ENCODE measurements around the gene CRKL.

CRKL gene

GRCh38 chr22:20993304-20994127 lies 76.3 kb downstream of the CRKL start:
- Histone ChIP-seq H3K27me3 (ENCODE audit: insufficient read depth, low read length, poor library complexity, severe bottlenecking) (no peaks in the 10 kb centered on the region), H3F3A (ENCODE audit: low read depth) (no peaks in the 10 kb centered on the region), H4K20me1 (ENCODE audit: insufficient read depth, low read length, poor library complexity, severe bottlenecking) (no peaks in the 10 kb centered on the region), H3K36me3 (ENCODE audit: insufficient read depth, low read length) (peaks cover 5% of the 10 kb centered on the region; the same call in 1 of the 2 replicates), H3K79me2 (ENCODE audit: insufficient read depth, low read length) (no peaks in the 10 kb centered on the region), H2AFZ (ENCODE audit: low read length) (no peak overlapping the region), H3K9me2 (replicated peaks; ENCODE audit: low read depth, low read length) (no peaks in the 10 kb centered on the region), H3K4me2 (ENCODE audit: low read depth, low read length, poor library complexity, severe bottlenecking) (no peak overlapping the region), H3K4me3 (ENCODE audit: low read length, poor library complexity, severe bottlenecking) (no peak overlapping the region), H3K9ac (ENCODE audit: low read depth, low read length, poor library complexity, severe bottlenecking) (no peak overlapping the region), H3K4me1 (ENCODE audit: insufficient read depth, low read length, poor library complexity, severe bottlenecking) (peaks cover 8% of the 10 kb centered on the region), H3K9me3 (ENCODE audit: insufficient read depth, low read depth, low read length) (no peaks in the 10 kb centered on the region)
- TF ChIP-seq, protein P1, sequence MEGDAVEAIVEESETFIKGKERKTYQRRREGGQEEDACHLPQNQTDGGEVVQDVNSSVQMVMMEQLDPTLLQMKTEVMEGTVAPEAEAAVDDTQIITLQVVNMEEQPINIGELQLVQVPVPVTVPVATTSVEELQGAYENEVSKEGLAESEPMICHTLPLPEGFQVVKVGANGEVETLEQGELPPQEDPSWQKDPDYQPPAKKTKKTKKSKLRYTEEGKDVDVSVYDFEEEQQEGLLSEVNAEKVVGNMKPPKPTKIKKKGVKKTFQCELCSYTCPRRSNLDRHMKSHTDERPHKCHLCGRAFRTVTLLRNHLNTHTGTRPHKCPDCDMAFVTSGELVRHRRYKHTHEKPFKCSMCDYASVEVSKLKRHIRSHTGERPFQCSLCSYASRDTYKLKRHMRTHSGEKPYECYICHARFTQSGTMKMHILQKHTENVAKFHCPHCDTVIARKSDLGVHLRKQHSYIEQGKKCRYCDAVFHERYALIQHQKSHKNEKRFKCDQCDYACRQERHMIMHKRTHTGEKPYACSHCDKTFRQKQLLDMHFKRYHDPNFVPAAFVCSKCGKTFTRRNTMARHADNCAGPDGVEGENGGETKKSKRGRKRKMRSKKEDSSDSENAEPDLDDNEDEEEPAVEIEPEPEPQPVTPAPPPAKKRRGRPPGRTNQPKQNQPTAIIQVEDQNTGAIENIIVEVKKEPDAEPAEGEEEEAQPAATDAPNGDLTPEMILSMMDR (conservative IDR thresholded peaks at IDR 0.05; ENCODE audit: low read length), result no peak
- no peak for TF ChIP-seq EZH2phosphoT487 (IDR thresholded peaks at IDR 0.05; ENCODE audit: borderline replicate concordance)

DNA sequence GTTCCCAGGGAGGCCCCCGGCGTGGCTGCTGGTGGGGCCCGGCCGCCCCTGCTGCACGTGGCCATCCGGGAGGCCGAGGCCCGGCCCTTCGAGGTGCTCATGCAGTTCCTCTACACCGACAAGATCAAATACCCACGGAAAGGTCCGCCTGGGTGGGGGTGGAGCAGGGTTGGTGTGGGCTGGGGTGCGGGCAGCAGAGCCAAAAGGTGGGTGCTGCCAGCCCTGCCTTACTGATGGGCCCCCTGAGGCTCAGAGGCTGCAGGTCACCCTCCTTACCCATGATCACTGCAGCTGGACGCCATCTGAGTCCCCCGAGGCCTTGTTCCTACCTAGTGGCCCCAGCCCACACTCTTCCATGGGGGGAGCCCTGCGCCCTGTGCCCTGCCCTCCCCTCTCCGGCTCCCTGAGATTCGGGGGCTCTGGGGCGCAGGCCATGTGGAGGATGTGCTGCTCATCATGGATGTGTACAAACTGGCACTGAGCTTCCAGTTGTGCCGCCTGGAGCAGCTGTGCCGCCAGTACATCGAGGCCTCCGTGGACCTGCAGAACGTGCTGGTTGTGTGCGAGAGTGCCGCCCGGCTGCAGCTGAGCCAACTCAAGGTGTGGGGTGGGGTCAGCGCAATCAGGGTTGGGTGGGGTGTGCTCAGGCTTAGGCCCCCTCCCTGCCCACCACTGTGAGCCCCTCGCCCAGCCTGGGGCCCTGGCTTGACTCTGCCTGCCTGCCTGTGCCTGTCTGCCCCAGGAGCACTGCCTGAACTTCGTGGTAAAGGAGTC lies 77.1 kb downstream of the CRKL start:
- Histone ChIP-seq H3K9ac (ENCODE audit: low read depth, low read length, poor library complexity, severe bottlenecking) (no peak overlapping the region), H4K20me1 (ENCODE audit: insufficient read depth, low read length, poor library complexity, severe bottlenecking) (peaks cover 1% of the 10 kb centered on the region), H3K79me2 (ENCODE audit: insufficient read depth, low read length) (peaks cover 5% of the 10 kb centered on the region; the same call in 1 of the 2 replicates), H3K27me3 (ENCODE audit: insufficient read depth, low read length, poor library complexity, severe bottlenecking) (no peaks in the 10 kb centered on the region), H3K4me2 (ENCODE audit: low read depth, low read length, poor library complexity, severe bottlenecking) (no peak overlapping the region), H3K4me3 (ENCODE audit: low read length, poor library complexity, severe bottlenecking) (no peak overlapping the region), H3K9me3 (ENCODE audit: insufficient read depth, low read depth, low read length) (no peaks in the 10 kb centered on the region), H3K9me2 (replicated peaks; ENCODE audit: low read depth, low read length) (no peaks in the 10 kb centered on the region), H3K4me1 (ENCODE audit: insufficient read depth, low read length, poor library complexity, severe bottlenecking) (peaks cover 8% of the 10 kb centered on the region), H2AFZ (ENCODE audit: low read length) (no peak overlapping the region), H3K36me3 (ENCODE audit: insufficient read depth, low read length) (peaks cover 5% of the 10 kb centered on the region; the same call in 1 of the 2 replicates), H3F3A (ENCODE audit: low read depth) (no peaks in the 10 kb centered on the region)
- TF ChIP-seq EZH2phosphoT487 (IDR thresholded peaks at IDR 0.05; ENCODE audit: borderline replicate concordance), result no peak
- TF ChIP-seq, protein P1 (conservative IDR thresholded peaks at IDR 0.05; ENCODE audit: low read length), result no peak

DNA sequence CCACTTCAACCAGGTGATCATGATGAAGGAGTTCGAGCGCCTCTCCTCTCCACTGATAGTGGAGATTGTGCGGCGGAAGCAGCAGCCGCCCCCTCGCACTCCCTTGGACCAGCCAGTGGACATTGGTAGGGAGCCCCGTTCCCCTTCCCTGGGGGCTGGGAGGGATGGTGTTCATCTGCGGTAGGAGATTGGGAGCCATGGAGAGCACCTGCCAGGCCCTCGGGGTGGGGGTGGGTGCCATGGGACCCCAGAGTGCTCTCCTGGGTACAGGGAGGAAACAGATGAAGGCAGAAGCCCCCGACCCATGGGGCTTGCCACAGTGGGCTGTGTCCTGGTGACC lies 77.7 kb downstream of the CRKL start:
- Histone ChIP-seq H3K27me3 (ENCODE audit: insufficient read depth, low read length, poor library complexity, severe bottlenecking) (no peaks in the 10 kb centered on the region), H4K20me1 (ENCODE audit: insufficient read depth, low read length, poor library complexity, severe bottlenecking) (peaks cover 7% of the 10 kb centered on the region), H3K9me2 (replicated peaks; ENCODE audit: low read depth, low read length) (no peaks in the 10 kb centered on the region), H3F3A (ENCODE audit: low read depth) (no peaks in the 10 kb centered on the region), H3K9me3 (ENCODE audit: insufficient read depth, low read depth, low read length) (no peaks in the 10 kb centered on the region), H3K9ac (ENCODE audit: low read depth, low read length, poor library complexity, severe bottlenecking) (no peak overlapping the region), H3K4me3 (ENCODE audit: low read length, poor library complexity, severe bottlenecking) (no peak overlapping the region), H3K4me1 (ENCODE audit: insufficient read depth, low read length, poor library complexity, severe bottlenecking) (peaks cover 6% of the 10 kb centered on the region), H3K4me2 (ENCODE audit: low read depth, low read length, poor library complexity, severe bottlenecking) (no peak overlapping the region), H3K79me2 (ENCODE audit: insufficient read depth, low read length) (peaks cover 11% of the 10 kb centered on the region), H3K36me3 (ENCODE audit: insufficient read depth, low read length) (peaks cover 5% of the 10 kb centered on the region; the same call in 1 of the 2 replicates), H2AFZ (ENCODE audit: low read length) (no peak overlapping the region)
- no peak for TF ChIP-seq EZH2phosphoT487 (IDR thresholded peaks at IDR 0.05; ENCODE audit: borderline replicate concordance)
- TF ChIP-seq, protein P1 (conservative IDR thresholded peaks at IDR 0.05; ENCODE audit: low read length), result no peak

Measured in Loucy (cell line).